ENCODE data around the gene PIGR.

- TF ChIP-seq CTCF (IDR thresholded peaks at IDR 0.05; ENCODE audit: borderline replicate concordance, extremely low read depth, low read length, poor library complexity, severe bottlenecking) (no peak), EZH2 (IDR thresholded peaks at IDR 0.05; ENCODE audit: borderline replicate concordance, low read depth, low read length, severe bottlenecking) (no peak)
Observed at GRCh38 chr1:206946261-206946660, at the start of gene PIGR.

Data from DND-41 (cell line).